SK-N-SH treated with all-trans-retinoic acid at 6 μM for 48 hours (cell line): ENCODE data around the gene PRUNE2.

Experiments
- ATAC-seq: fragments of 200-7000 bp; cut with Tn5 transposase; 3 replicates; pipeline ENCODE4 v1.9.1; 2020; ENCODE audit warnings: mild to moderate bottlenecking, moderate library complexity
- ARNTL ChIP-seq: fragments of 450-650 bp; formaldehyde crosslinking; IDR thresholded peaks from 2 replicates; pipeline ENCODE4 v1.5.0; 2020; ENCODE audit warnings: low read depth, mild to moderate bottlenecking, moderate library complexity, borderline replicate concordance
- BACH2 ChIP-seq: fragments of 250-450 bp; sonication (Bioruptor Pico); IDR thresholded peaks from 2 replicates; pipeline ENCODE4 v1.9.0; 2021; ENCODE audit warnings: mild to moderate bottlenecking, borderline replicate concordance
- CREB5 ChIP-seq: fragments of 250-450 bp; sonication (Bioruptor Pico); IDR thresholded peaks from 2 replicates; pipeline ENCODE4 v1.5.1; 2020; ENCODE audit warnings: low read depth, mild to moderate bottlenecking, moderate library complexity
- CSDC2 ChIP-seq: fragments of 250-450 bp; sonication (Bioruptor Pico); IDR thresholded peaks from 2 replicates; pipeline ENCODE4 v1.5.0; 2020; ENCODE audit warnings: mild to moderate bottlenecking, moderate library complexity
- ESRRG ChIP-seq: fragments of 250-450 bp; sonication (Bioruptor Pico); IDR thresholded peaks from 2 replicates; pipeline ENCODE4 v1.6.1; 2021; ENCODE audit warnings: mild to moderate bottlenecking
- GLIS3 ChIP-seq: fragments of 250-450 bp; sonication (Bioruptor Pico); IDR thresholded peaks from 2 replicates; pipeline ENCODE4 v1.5.0; 2020; ENCODE audit warnings: mild to moderate bottlenecking, moderate library complexity
- ISL1 ChIP-seq: fragments of 250-450 bp; sonication (Bioruptor Pico); IDR thresholded peaks from 2 replicates; pipeline ENCODE4 v2.1.2; 2022; ENCODE audit warnings: mild to moderate bottlenecking, moderate library complexity
- OSR1 ChIP-seq: fragments of 250-450 bp; sonication (Bioruptor Pico); IDR thresholded peaks from 2 replicates; pipeline ENCODE4 v1.8.0; 2022; ENCODE audit warnings: moderate library complexity, mild to moderate bottlenecking, inconsistent platforms
- PATZ1 ChIP-seq: fragments of 250-450 bp; sonication (Bioruptor Pico); IDR thresholded peaks from 2 replicates; pipeline ENCODE4 v1.8.0; 2020; ENCODE audit warnings: mild to moderate bottlenecking, moderate library complexity, borderline replicate concordance
- PPARA ChIP-seq: fragments of 250-450 bp; sonication (Bioruptor Pico); IDR thresholded peaks from 2 replicates; pipeline ENCODE4 v1.5.0; 2020; ENCODE audit warnings: mild to moderate bottlenecking, borderline replicate concordance
- RARB ChIP-seq: fragments of 250-450 bp; sonication (Bioruptor Pico); IDR thresholded peaks from 2 replicates; pipeline ENCODE4 v1.8.0; 2021; ENCODE audit warnings: mild to moderate bottlenecking, moderate library complexity
- SNAI2 ChIP-seq: fragments of 250-450 bp; sonication (Bioruptor Pico); IDR thresholded peaks from 2 replicates; pipeline ENCODE4 v1.5.0; 2020; ENCODE audit warnings: mild to moderate bottlenecking, moderate library complexity
- TCF4 ChIP-seq: fragments of 250-450 bp; sonication (Bioruptor Pico); IDR thresholded peaks from 2 replicates; pipeline ENCODE4 v1.8.0; 2021; ENCODE audit warnings: mild to moderate bottlenecking, moderate library complexity, borderline replicate concordance
- TOX ChIP-seq: fragments of 250-450 bp; sonication (Bioruptor Pico); IDR thresholded peaks from 2 replicates; pipeline ENCODE4 v1.8.0; 2021; ENCODE audit warnings: mild to moderate bottlenecking, moderate library complexity, borderline replicate concordance
- ZC3H10 ChIP-seq: fragments of 250-450 bp; sonication (Bioruptor Pico); IDR thresholded peaks from 2 replicates; pipeline ENCODE4 v1.5.1; 2021; ENCODE audit warnings: mild to moderate bottlenecking, moderate library complexity
- ZFP3 ChIP-seq: fragments of 250-450 bp; sonication (Bioruptor Pico); IDR thresholded peaks from 2 replicates; pipeline ENCODE4 v1.5.0; 2020; ENCODE audit warnings: mild to moderate bottlenecking, moderate library complexity
- ZNF565 ChIP-seq: fragments of 450-650 bp; formaldehyde crosslinking; conservative IDR thresholded peaks from 2 replicates; pipeline ENCODE4 v1.5.0; 2020; ENCODE audit warnings: low read depth, mild to moderate bottlenecking, moderate library complexity
- ZNF70 ChIP-seq: fragments of 450-650 bp; formaldehyde crosslinking; IDR thresholded peaks from 2 replicates; pipeline ENCODE4 v1.5.0; 2020; ENCODE audit warnings: mild to moderate bottlenecking, moderate library complexity
- TF ChIP-seq, protein P1 (sequence below): fragments of 250-450 bp; sonication (Bioruptor Pico); IDR thresholded peaks from 2 replicates; pipeline ENCODE4 v1.5.0; 2020; ENCODE audit warnings: mild to moderate bottlenecking, moderate library complexity
- TF ChIP-seq, protein P2 (sequence below): fragments of 250-450 bp; sonication (Bioruptor Pico); IDR thresholded peaks from 2 replicates; pipeline ENCODE4 v1.5.1; 2021; ENCODE audit warnings: mild to moderate bottlenecking, moderate library complexity
- TF ChIP-seq, protein P3 (sequence below): fragments of 250-450 bp; sonication (Bioruptor Pico); IDR thresholded peaks from 2 replicates; pipeline ENCODE4 v1.8.0; 2021; ENCODE audit warnings: low read depth, mild to moderate bottlenecking, moderate library complexity, borderline replicate concordance

PRUNE2 gene

GRCh38 chr9:76932265-76932664 is 26.4 kb upstream of the PRUNE2 start:
- TF ChIP-seq, protein P1, sequence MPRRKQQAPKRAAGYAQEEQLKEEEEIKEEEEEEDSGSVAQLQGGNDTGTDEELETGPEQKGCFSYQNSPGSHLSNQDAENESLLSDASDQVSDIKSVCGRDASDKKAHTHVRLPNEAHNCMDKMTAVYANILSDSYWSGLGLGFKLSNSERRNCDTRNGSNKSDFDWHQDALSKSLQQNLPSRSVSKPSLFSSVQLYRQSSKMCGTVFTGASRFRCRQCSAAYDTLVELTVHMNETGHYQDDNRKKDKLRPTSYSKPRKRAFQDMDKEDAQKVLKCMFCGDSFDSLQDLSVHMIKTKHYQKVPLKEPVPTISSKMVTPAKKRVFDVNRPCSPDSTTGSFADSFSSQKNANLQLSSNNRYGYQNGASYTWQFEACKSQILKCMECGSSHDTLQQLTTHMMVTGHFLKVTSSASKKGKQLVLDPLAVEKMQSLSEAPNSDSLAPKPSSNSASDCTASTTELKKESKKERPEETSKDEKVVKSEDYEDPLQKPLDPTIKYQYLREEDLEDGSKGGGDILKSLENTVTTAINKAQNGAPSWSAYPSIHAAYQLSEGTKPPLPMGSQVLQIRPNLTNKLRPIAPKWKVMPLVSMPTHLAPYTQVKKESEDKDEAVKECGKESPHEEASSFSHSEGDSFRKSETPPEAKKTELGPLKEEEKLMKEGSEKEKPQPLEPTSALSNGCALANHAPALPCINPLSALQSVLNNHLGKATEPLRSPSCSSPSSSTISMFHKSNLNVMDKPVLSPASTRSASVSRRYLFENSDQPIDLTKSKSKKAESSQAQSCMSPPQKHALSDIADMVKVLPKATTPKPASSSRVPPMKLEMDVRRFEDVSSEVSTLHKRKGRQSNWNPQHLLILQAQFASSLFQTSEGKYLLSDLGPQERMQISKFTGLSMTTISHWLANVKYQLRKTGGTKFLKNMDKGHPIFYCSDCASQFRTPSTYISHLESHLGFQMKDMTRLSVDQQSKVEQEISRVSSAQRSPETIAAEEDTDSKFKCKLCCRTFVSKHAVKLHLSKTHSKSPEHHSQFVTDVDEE = no peak
- TF ChIP-seq ZNF70 (CRISPR knock-in tag) (no peak), CREB5 (CRISPR knock-in tag) (no peak), BACH2 (no peak), ISL1 (CRISPR knock-in tag) (no peak), GLIS3 (CRISPR knock-in tag) (no peak), ZNF565 (CRISPR knock-in tag) (no peak), PPARA (no peak), ESRRG (CRISPR knock-in tag) (no peak), OSR1 (CRISPR knock-in tag) (no peak), RARB (no peak), ZFP3 (no peak), SNAI2 (CRISPR knock-in tag) (no peak), ARNTL (CRISPR knock-in tag) (no peak), PATZ1 (CRISPR knock-in tag) (no peak)
- TF ChIP-seq, protein P2, sequence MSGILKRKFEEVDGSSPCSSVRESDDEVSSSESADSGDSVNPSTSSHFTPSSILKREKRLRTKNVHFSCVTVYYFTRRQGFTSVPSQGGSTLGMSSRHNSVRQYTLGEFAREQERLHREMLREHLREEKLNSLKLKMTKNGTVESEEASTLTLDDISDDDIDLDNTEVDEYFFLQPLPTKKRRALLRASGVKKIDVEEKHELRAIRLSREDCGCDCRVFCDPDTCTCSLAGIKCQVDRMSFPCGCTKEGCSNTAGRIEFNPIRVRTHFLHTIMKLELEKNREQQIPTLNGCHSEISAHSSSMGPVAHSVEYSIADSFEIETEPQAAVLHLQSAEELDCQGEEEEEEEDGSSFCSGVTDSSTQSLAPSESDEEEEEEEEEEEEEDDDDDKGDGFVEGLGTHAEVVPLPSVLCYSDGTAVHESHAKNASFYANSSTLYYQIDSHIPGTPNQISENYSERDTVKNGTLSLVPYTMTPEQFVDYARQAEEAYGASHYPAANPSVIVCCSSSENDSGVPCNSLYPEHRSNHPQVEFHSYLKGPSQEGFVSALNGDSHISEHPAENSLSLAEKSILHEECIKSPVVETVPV (CRISPR knock-in tag) = no peak
- TF ChIP-seq, protein P3, sequence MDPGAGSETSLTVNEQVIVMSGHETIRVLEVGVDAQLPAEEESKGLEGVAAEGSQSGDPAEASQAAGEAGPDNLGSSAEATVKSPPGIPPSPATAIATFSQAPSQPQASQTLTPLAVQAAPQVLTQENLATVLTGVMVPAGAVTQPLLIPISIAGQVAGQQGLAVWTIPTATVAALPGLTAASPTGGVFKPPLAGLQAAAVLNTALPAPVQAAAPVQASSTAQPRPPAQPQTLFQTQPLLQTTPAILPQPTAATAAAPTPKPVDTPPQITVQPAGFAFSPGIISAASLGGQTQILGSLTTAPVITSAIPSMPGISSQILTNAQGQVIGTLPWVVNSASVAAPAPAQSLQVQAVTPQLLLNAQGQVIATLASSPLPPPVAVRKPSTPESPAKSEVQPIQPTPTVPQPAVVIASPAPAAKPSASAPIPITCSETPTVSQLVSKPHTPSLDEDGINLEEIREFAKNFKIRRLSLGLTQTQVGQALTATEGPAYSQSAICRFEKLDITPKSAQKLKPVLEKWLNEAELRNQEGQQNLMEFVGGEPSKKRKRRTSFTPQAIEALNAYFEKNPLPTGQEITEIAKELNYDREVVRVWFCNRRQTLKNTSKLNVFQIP (CRISPR knock-in tag) = no peak
- ATAC-seq = no peak

DNA sequence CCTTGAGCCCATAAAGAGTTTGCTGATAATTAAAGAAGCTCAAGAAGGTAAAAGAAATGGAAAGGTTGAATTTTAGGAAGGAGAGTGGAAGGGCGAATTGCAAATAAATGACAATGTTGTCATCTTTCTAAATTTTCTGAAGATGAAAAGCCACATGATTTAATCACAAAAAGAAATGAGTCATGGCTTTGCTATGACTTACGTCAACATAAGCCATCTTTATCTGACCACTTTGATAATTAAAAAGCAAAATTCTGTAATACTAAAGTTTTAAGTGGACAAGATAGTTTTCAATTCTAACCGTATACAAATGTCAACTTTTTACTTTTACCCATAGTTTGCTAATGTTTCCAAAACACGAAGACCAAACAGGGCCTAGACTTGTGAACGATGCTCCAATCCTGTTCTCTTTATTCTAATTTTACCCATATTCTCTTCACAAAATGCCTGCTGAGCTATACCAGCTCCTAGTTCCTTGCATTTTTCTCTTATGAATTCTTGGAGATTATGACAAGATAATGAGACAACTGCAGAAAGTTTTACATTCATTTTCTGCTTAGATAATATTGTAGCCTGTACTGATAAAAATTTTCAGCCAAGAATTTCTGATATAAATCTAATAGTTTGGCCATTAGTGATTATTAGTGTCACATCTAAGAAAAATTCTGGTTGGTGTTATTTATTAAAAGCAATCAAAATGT is 21.8 kb upstream of the PRUNE2 start:
- ATAC-seq = peak; percentile 62
- no peak for TF ChIP-seq CSDC2 (CRISPR knock-in tag)
- no peak for TF ChIP-seq TCF4 (CRISPR knock-in tag)
- TF ChIP-seq BACH2 = no peak
- no peak for TF ChIP-seq ESRRG (CRISPR knock-in tag)
- TF ChIP-seq TOX (CRISPR knock-in tag) = no peak
- TF ChIP-seq ARNTL (CRISPR knock-in tag) = no peak
- TF ChIP-seq, protein P1 = no peak
- no peak for TF ChIP-seq ZFP3
- TF ChIP-seq RARB = no peak
- no peak for TF ChIP-seq GLIS3 (CRISPR knock-in tag)
- TF ChIP-seq ZC3H10 (CRISPR knock-in tag) = no peak
- TF ChIP-seq CREB5 (CRISPR knock-in tag) = peak; percentile 89
- no peak for TF ChIP-seq OSR1 (CRISPR knock-in tag)
- no peak for TF ChIP-seq ZNF70 (CRISPR knock-in tag)
- TF ChIP-seq ISL1 (CRISPR knock-in tag) = peak; percentile 74
